ENCODE results near the gene PTPRZ1. TPM values are rescaled to one million over a fixed set of nuclear protein-coding genes. Genes with fewer than 3 reads are reported as not detected.

The PTPRZ1 gene
- total RNA-seq, 1 experiment from 2014 or later, result 105 TPM

DNA sequence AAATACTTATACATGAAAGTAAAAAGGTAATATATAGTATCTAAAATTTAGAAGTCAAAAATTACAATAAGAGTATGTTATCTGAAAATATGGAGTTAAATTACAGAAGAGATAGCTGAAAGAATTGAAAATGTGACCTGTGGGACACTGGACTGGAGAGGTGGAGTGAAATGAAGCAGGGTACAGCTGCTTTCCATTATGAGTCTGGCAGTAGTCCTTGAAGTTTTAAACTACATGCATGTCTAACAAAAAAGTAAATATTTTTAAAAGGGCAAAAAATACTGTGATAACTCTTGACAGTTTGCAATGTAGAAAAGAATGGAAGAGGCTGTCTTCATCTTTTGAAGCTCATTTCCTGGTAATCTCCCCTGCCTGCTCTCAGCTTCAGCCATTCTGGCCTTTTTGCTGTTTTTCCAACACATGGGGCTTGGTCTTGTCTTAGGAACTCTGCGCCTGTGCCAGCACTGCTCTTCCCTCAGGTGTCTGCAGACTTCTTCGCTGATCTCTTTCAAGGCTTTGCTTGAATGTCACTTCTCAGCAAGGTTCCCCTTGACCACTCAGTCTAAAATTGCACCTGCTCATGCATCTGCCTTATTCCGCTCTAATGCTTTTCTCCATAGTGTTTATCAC is 36.9 kb downstream of the PTPRZ1 start:
- ATAC-seq (peak; percentile 71), DNase-seq (ENCODE audit: low spot score) (no peak)
- CTCF ChIA-PET, result interaction anchor here (1.9 to 2.1 kb wide), 2 partner anchors 15 to 85 kb away, joined by 6 to 19 read pairs; no protein-coding TSS in a partner anchor
- Mint-ChIP-seq H3K9me3 (no peaks in the 10 kb centered on the region), H3K36me3 (no peaks in the 10 kb centered on the region), H3K27ac (peak overlapping the region; percentile 82), H3K4me3 (no peak overlapping the region), H3K4me1 (peaks cover 54% of the 10 kb centered on the region), H3K27me3 (ENCODE audit: low read depth) (no peaks in the 10 kb centered on the region)
- POLR2A ChIA-PET, result no interaction called here
- no peak for TF ChIP-seq PRDM15 (CRISPR knock-in tag; IDR thresholded peaks at IDR 0.05)
- TF ChIP-seq ZNF317 (CRISPR knock-in tag; IDR thresholded peaks at IDR 0.05; ENCODE audit: borderline replicate concordance, low read depth), result no peak
- TF ChIP-seq TCF7 (CRISPR knock-in tag; IDR thresholded peaks at IDR 0.05; ENCODE audit: low read depth), result no peak
- TF ChIP-seq JAZF1 (CRISPR knock-in tag; IDR thresholded peaks at IDR 0.05), result no peak
- no peak for TF ChIP-seq RORB (CRISPR knock-in tag; IDR thresholded peaks at IDR 0.05)
- TF ChIP-seq FOXJ3 (CRISPR knock-in tag; IDR thresholded peaks at IDR 0.05; ENCODE audit: borderline replicate concordance), result no peak
- TF ChIP-seq, protein P1, sequence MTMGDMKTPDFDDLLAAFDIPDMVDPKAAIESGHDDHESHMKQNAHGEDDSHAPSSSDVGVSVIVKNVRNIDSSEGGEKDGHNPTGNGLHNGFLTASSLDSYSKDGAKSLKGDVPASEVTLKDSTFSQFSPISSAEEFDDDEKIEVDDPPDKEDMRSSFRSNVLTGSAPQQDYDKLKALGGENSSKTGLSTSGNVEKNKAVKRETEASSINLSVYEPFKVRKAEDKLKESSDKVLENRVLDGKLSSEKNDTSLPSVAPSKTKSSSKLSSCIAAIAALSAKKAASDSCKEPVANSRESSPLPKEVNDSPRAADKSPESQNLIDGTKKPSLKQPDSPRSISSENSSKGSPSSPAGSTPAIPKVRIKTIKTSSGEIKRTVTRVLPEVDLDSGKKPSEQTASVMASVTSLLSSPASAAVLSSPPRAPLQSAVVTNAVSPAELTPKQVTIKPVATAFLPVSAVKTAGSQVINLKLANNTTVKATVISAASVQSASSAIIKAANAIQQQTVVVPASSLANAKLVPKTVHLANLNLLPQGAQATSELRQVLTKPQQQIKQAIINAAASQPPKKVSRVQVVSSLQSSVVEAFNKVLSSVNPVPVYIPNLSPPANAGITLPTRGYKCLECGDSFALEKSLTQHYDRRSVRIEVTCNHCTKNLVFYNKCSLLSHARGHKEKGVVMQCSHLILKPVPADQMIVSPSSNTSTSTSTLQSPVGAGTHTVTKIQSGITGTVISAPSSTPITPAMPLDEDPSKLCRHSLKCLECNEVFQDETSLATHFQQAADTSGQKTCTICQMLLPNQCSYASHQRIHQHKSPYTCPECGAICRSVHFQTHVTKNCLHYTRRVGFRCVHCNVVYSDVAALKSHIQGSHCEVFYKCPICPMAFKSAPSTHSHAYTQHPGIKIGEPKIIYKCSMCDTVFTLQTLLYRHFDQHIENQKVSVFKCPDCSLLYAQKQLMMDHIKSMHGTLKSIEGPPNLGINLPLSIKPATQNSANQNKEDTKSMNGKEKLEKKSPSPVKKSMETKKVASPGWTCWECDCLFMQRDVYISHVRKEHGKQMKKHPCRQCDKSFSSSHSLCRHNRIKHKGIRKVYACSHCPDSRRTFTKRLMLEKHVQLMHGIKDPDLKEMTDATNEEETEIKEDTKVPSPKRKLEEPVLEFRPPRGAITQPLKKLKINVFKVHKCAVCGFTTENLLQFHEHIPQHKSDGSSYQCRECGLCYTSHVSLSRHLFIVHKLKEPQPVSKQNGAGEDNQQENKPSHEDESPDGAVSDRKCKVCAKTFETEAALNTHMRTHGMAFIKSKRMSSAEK (CRISPR knock-in tag; IDR thresholded peaks at IDR 0.05; ENCODE audit: borderline replicate concordance), result no peak
- TF ChIP-seq ZSCAN18 (CRISPR knock-in tag; IDR thresholded peaks at IDR 0.05), result no peak
- TF ChIP-seq ZNF425 (CRISPR knock-in tag; conservative IDR thresholded peaks at IDR 0.05), result no peak
- TF ChIP-seq MYBL2 (CRISPR knock-in tag; IDR thresholded peaks at IDR 0.05), result no peak
- TF ChIP-seq NR2C2 (CRISPR knock-in tag; IDR thresholded peaks at IDR 0.05), result no peak

- H3K4me3 Mint-ChIP-seq, result no peak overlapping the region
- no peaks in the 10 kb centered on the region for H3K27me3 Mint-ChIP-seq (ENCODE audit: low read depth)
- DNase-seq (ENCODE audit: low spot score) (no peak), ATAC-seq (no peak)
- ChIA-PET CTCF (no interaction called here), POLR2A (no interaction called here)
- peaks cover 52% of the 10 kb centered on the region for H3K4me1 Mint-ChIP-seq
- peak overlapping the region; percentile 96 for H3K27ac Mint-ChIP-seq
- no peaks in the 10 kb centered on the region for H3K36me3 Mint-ChIP-seq
- H3K9me3 Mint-ChIP-seq, result no peaks in the 10 kb centered on the region
- TF ChIP-seq GTF2I (CRISPR knock-in tag; conservative IDR thresholded peaks at IDR 0.05) (no peak), NR2C2 (CRISPR knock-in tag; IDR thresholded peaks at IDR 0.05) (no peak), ZNF232 (CRISPR knock-in tag; IDR thresholded peaks at IDR 0.05) (no peak), ZBTB21 (CRISPR knock-in tag; IDR thresholded peaks at IDR 0.05; ENCODE audit: borderline replicate concordance) (no peak)
- TF ChIP-seq, protein P2, sequence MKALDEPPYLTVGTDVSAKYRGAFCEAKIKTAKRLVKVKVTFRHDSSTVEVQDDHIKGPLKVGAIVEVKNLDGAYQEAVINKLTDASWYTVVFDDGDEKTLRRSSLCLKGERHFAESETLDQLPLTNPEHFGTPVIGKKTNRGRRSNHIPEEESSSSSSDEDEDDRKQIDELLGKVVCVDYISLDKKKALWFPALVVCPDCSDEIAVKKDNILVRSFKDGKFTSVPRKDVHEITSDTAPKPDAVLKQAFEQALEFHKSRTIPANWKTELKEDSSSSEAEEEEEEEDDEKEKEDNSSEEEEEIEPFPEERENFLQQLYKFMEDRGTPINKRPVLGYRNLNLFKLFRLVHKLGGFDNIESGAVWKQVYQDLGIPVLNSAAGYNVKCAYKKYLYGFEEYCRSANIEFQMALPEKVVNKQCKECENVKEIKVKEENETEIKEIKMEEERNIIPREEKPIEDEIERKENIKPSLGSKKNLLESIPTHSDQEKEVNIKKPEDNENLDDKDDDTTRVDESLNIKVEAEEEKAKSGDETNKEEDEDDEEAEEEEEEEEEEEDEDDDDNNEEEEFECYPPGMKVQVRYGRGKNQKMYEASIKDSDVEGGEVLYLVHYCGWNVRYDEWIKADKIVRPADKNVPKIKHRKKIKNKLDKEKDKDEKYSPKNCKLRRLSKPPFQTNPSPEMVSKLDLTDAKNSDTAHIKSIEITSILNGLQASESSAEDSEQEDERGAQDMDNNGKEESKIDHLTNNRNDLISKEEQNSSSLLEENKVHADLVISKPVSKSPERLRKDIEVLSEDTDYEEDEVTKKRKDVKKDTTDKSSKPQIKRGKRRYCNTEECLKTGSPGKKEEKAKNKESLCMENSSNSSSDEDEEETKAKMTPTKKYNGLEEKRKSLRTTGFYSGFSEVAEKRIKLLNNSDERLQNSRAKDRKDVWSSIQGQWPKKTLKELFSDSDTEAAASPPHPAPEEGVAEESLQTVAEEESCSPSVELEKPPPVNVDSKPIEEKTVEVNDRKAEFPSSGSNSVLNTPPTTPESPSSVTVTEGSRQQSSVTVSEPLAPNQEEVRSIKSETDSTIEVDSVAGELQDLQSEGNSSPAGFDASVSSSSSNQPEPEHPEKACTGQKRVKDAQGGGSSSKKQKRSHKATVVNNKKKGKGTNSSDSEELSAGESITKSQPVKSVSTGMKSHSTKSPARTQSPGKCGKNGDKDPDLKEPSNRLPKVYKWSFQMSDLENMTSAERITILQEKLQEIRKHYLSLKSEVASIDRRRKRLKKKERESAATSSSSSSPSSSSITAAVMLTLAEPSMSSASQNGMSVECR (CRISPR knock-in tag; IDR thresholded peaks at IDR 0.05; ENCODE audit: borderline replicate concordance), result no peak
- TF ChIP-seq, protein P3, sequence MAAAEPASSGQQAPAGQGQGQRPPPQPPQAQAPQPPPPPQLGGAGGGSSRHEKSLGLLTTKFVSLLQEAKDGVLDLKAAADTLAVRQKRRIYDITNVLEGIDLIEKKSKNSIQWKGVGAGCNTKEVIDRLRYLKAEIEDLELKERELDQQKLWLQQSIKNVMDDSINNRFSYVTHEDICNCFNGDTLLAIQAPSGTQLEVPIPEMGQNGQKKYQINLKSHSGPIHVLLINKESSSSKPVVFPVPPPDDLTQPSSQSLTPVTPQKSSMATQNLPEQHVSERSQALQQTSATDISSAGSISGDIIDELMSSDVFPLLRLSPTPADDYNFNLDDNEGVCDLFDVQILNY (CRISPR knock-in tag; IDR thresholded peaks at IDR 0.05), result no peak
These were observed 41.1 kb downstream of the PTPRZ1 start for GRCh38 chr7:121913947-121914675.

Data from WTC11 (cell line).